ENCODE measurements around the gene DCXR.

The DCXR gene

GRCh38 chr17:82008941-82009405 lies 28.5 kb downstream of the DCXR start:
- no peak for DNase-seq

GRCh38 chr17:82008258-82008940 lies 29.1 kb downstream of the DCXR start:
- no peak for DNase-seq

GRCh38 chr17:82007495-82008257 lies 29.8 kb downstream of the DCXR start:
- no peak for DNase-seq

- no peak for DNase-seq
Observed at GRCh38 chr17:82007228-82007494, 30.3 kb downstream of the DCXR start.

- DNase-seq: no peak
Observed at GRCh38 chr17:82006468-82007227, 30.8 kb downstream of the DCXR start.

GRCh38 chr17:82005701-82006348 lies 31.7 kb downstream of the DCXR start:
- no peak for DNase-seq

- no peak for DNase-seq
Observed at GRCh38 chr17:82004517-82005455, 32.7 kb downstream of the DCXR start.

GRCh38 chr17:82003411-82004381 lies 33.8 kb downstream of the DCXR start:
- DNase-seq: no peak

- DNase-seq: no peak
Observed at GRCh38 chr17:82001571-82002056, 35.9 kb downstream of the DCXR start.

- no peak for DNase-seq
Observed at GRCh38 chr17:82000803-82001570, 36.5 kb downstream of the DCXR start.

- no peak for DNase-seq
Observed at GRCh38 chr17:81999976-82000802, 37.3 kb downstream of the DCXR start.

- DNase-seq: no peak
Observed at GRCh38 chr17:81999587-81999975, 37.9 kb downstream of the DCXR start.

- DNase-seq: no peak
Observed at GRCh38 chr17:81998691-81999438, 38.6 kb downstream of the DCXR start.

GRCh38 chr17:81998212-81998611 lies 39.3 kb downstream of the DCXR start:
- no peak for DNase-seq

- no peak for DNase-seq
Observed at GRCh38 chr17:81996757-81997441, 40.6 kb downstream of the DCXR start.

- DNase-seq: no peak
Observed at GRCh38 chr17:81996232-81996756, 41.2 kb downstream of the DCXR start.

- DNase-seq: no peak
Observed at GRCh38 chr17:81995463-81996231, 41.9 kb downstream of the DCXR start.
